Uterus (tissue), 4 donors: ENCODE results near the gene SLC22A23. TPM values are rescaled to one million over a fixed set of nuclear protein-coding genes. Genes with fewer than 3 reads are reported as not detected.

Experiments
- DNase-seq, 2 donors: peaks; one replicate each; pipeline ENCODE4 v3.0.0-alpha.2; 2019 to 2020
- H3K27ac ChIP-seq, 2 donors: fragments of 200-600 bp; sonication (generic); 1 replicate in 1 of 2; 2 replicates in 1 of 2; pipeline ENCODE4 v1.5.1; 2016 to 2018
- H3K27me3 ChIP-seq, 2 donors: fragments of 200-600 bp; sonication (generic); one replicate each; pipeline ENCODE4 v1.5.1; 2018 to 2019; ENCODE audit warnings: control low read depth in 1 of 2
- H3K36me3 ChIP-seq, 2 donors: fragments of 200-600 bp; sonication (generic); one replicate each; pipeline ENCODE4 v1.5.1; 2019; ENCODE audit warnings: control low read depth in 1 of 2
- H3K4me1 ChIP-seq, 2 donors: fragments of 200-600 bp; sonication (generic); one replicate each; pipeline ENCODE4 v1.5.1; 2018 to 2019; ENCODE audit warnings: control low read depth in 1 of 2
- H3K4me3 ChIP-seq, 2 donors: fragments of 200-600 bp; sonication (generic); 1 replicate in 1 of 2; 2 replicates in 1 of 2; pipeline ENCODE4 v1.5.1; 2018 to 2019; ENCODE audit warnings: mild to moderate bottlenecking in 1 of 2
- H3K9me3 ChIP-seq, 2 donors: fragments of 200-600 bp; sonication (generic); one replicate each; pipeline ENCODE4 v1.5.1; 2019; ENCODE audit warnings: control low read depth in 1 of 2
- CTCF ChIP-seq, 4 experiments: fragments of 200-600 bp in 2 of 4; fragments of 450-650 bp in 2 of 4; sonication (generic) in 2 of 4; IDR thresholded peaks; one replicate each; pipeline ENCODE4 v1.5.1; 2016 to 2019; ENCODE audit warnings: antibody characterized with exemption in 4 of 4, mild to moderate bottlenecking in 2 of 4, moderate library complexity in 1 of 4
- POLR2A ChIP-seq, 2 donors: fragments of 450-650 bp; IDR thresholded peaks; one replicate each; pipeline ENCODE4 v1.6.1; 2016; ENCODE audit warnings: antibody characterized with exemption in 2 of 2, mild to moderate bottlenecking in 1 of 2, moderate library complexity in 1 of 2
- intact Hi-C: fragments of 100-400 bp; cut with DNase I; formaldehyde crosslinking; loops from one replicate; pipeline ENCODE4 v1.15.1; 2023; ENCODE audit warnings: low total_unique reads
- total RNA-seq, 4 donors: library from RNA; depleted of rRNA in 3 of 4; stranded (reverse); fragments of >200 nt in 3 of 4; gene quantifications; one replicate each; pipeline versions ENCODE4 v1.1.0 to v1.2.4, GENCODE V29; 2014 to 2023
- donor health status: DM: yes; HTN: yes; CAD: no.

SLC22A23 gene
- total RNA-seq, 4 donors from 2014 or later = 5.4 to 27.6 (median 9.7) TPM

GRCh38 chr6:3359101-3359752, 97.6 kb downstream of the SLC22A23 start:
- intact Hi-C loops = no loop called here
- no peak for DNase-seq
- H3K36me3 ChIP-seq = no peaks in the 10 kb centered on the region
- H3K9me3 ChIP-seq = no peaks in the 10 kb centered on the region
- H3K27ac ChIP-seq = no peak overlapping the region
- no peaks in the 10 kb centered on the region for H3K27me3 ChIP-seq
- no peak for TF ChIP-seq POLR2A (IDR thresholded peaks at IDR 0.05)
- no peak for TF ChIP-seq CTCF (IDR thresholded peaks at IDR 0.05)
- no peak overlapping the region for H3K4me3 ChIP-seq
- peaks cover 12 to 17% of the 10 kb centered on the region in 2 donors for H3K4me1 ChIP-seq

GRCh38 chr6:3358413-3359100, 98.3 kb downstream of the SLC22A23 start:
- Histone ChIP-seq H3K4me3 (no peak overlapping the region), H3K27me3 (no peaks in the 10 kb centered on the region), H3K36me3 (no peaks in the 10 kb centered on the region), H3K4me1 (peaks cover 16 to 17% of the 10 kb centered on the region in 2 donors), H3K9me3 (no peaks in the 10 kb centered on the region), H3K27ac (no peak overlapping the region)
- intact Hi-C loops = no loop called here
- TF ChIP-seq POLR2A (IDR thresholded peaks at IDR 0.05) (no peak), CTCF (IDR thresholded peaks at IDR 0.05) (no peak)
- no peak for DNase-seq

- intact Hi-C loops = no loop called here
- Histone ChIP-seq H3K27me3 (no peaks in the 10 kb centered on the region), H3K4me1 (peaks cover 16 to 17% of the 10 kb centered on the region in 2 donors), H3K27ac (peak overlapping the region; percentile 96 to 99), H3K9me3 (no peaks in the 10 kb centered on the region), H3K36me3 (no peaks in the 10 kb centered on the region), H3K4me3 (no peak overlapping the region)
- TF ChIP-seq POLR2A (IDR thresholded peaks at IDR 0.05) (no peak), CTCF (IDR thresholded peaks at IDR 0.05) (no peak)
- DNase-seq = no peak
These were observed 99.2 kb downstream of the SLC22A23 start for GRCh38 chr6:3357678-3358077.

- no peak overlapping the region for H3K4me3 ChIP-seq
- intact Hi-C loops = no loop called here
- DNase-seq = no peak
- H3K27me3 ChIP-seq = no peaks in the 10 kb centered on the region
- no peaks in the 10 kb centered on the region for H3K36me3 ChIP-seq
- H3K4me1 ChIP-seq = peaks cover 16 to 17% of the 10 kb centered on the region in 2 donors
- H3K9me3 ChIP-seq = no peaks in the 10 kb centered on the region
- TF ChIP-seq CTCF (IDR thresholded peaks at IDR 0.05) (no peak), POLR2A (IDR thresholded peaks at IDR 0.05) (no peak)
- H3K27ac ChIP-seq = peak overlapping the region; percentile 96 to 99
These were observed 99.9 kb downstream of the SLC22A23 start for GRCh38 chr6:3356824-3357420.
